ENCODE data around the gene GATAD2A.

The GATAD2A gene

GRCh38 chr19:19436137-19436691, 30.7 kb downstream of the GATAD2A start:
- TF ChIP-seq SIN3A (IDR thresholded peaks at IDR 0.05; ENCODE audit: borderline replicate concordance, insufficient read depth, low read length) = no peak
- no peak for TF ChIP-seq TAF1 (IDR thresholded peaks at IDR 0.05; ENCODE audit: borderline replicate concordance, insufficient read depth, low read length)
- no peak for TF ChIP-seq FOXP2 (optimal IDR thresholded peaks at IDR 0.05; ENCODE audit: borderline replicate concordance, extremely low read depth, extremely low read length, insufficient read depth)
- no peak for TF ChIP-seq REST (IDR thresholded peaks at IDR 0.05; ENCODE audit: insufficient read depth in 1 of 2, low read depth in 2 of 2, low read length in 2 of 2)
- no peak for TF ChIP-seq POLR2AphosphoS5 (IDR thresholded peaks at IDR 0.05; ENCODE audit: low read depth, low read length)

GRCh38 chr19:19438366-19439175, 33.1 kb downstream of the GATAD2A start:
- no peak for TF ChIP-seq SIN3A (IDR thresholded peaks at IDR 0.05; ENCODE audit: borderline replicate concordance, insufficient read depth, low read length)

- TF ChIP-seq SIN3A (IDR thresholded peaks at IDR 0.05; ENCODE audit: borderline replicate concordance, insufficient read depth, low read length) (no peak), FOXP2 (optimal IDR thresholded peaks at IDR 0.05; ENCODE audit: borderline replicate concordance, extremely low read depth, extremely low read length, insufficient read depth) (no peak), POLR2AphosphoS5 (IDR thresholded peaks at IDR 0.05; ENCODE audit: low read depth, low read length) (no peak), TAF1 (IDR thresholded peaks at IDR 0.05; ENCODE audit: borderline replicate concordance, insufficient read depth, low read length) (no peak), REST (IDR thresholded peaks at IDR 0.05; ENCODE audit: insufficient read depth in 1 of 2, low read depth in 2 of 2, low read length in 2 of 2) (no peak)
Measured at GRCh38 chr19:19439176-19439482, 33.7 kb downstream of the GATAD2A start.

- no peak for TF ChIP-seq SIN3A (IDR thresholded peaks at IDR 0.05; ENCODE audit: borderline replicate concordance, insufficient read depth, low read length)
- TF ChIP-seq POLR2AphosphoS5 (IDR thresholded peaks at IDR 0.05; ENCODE audit: low read depth, low read length) = no peak
- TF ChIP-seq TAF1 (IDR thresholded peaks at IDR 0.05; ENCODE audit: borderline replicate concordance, insufficient read depth, low read length) = no peak
- TF ChIP-seq FOXP2 (optimal IDR thresholded peaks at IDR 0.05; ENCODE audit: borderline replicate concordance, extremely low read depth, extremely low read length, insufficient read depth) = no peak
- TF ChIP-seq REST (IDR thresholded peaks at IDR 0.05; ENCODE audit: insufficient read depth in 1 of 2, low read depth in 2 of 2, low read length in 2 of 2) = no peak
Measured at GRCh38 chr19:19443283-19443682, 37.8 kb downstream of the GATAD2A start.

GRCh38 chr19:19443902-19444680, 38.6 kb downstream of the GATAD2A start:
- TF ChIP-seq TAF1 (IDR thresholded peaks at IDR 0.05; ENCODE audit: borderline replicate concordance, insufficient read depth, low read length) (no peak), SIN3A (IDR thresholded peaks at IDR 0.05; ENCODE audit: borderline replicate concordance, insufficient read depth, low read length) (no peak), POLR2AphosphoS5 (IDR thresholded peaks at IDR 0.05; ENCODE audit: low read depth, low read length) (no peak)
